MM.1S (cell line): Measurements from ENCODE around the gene COLEC12.

ENCODE experiments used
- EZH2phosphoT487 ChIP-seq: fragments of 300-600 bp; sonication (generic); IDR thresholded peaks from 2 replicates; pipeline ENCODE4 v1.6.1; 2018; ENCODE audit warnings: antibody characterized with exemption, low read length
- TF ChIP-seq, protein P1 (sequence below): fragments of 300-600 bp; sonication (generic); IDR thresholded peaks from 2 replicates; pipeline ENCODE4 v1.5.1; 2016; ENCODE audit warnings: antibody characterized with exemption, low read length, mixed read lengths

DNA sequence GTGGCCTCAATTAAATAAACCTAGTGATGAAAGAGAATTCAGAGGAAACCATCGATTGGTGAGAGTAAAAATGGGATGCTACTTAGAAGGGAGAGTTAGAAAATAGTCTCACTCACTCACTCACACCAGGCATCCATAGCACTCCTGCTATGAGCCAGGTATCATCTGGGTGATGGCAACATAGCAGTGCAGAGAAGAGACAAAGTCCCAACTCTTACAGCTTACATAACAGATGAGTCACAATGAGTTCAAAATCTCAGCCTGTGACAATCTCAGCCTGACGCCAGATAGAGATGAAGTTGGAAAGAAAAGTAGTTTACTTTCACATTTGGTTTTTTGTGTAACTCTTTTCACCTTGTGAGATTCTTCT is 177.3 kb downstream of the COLEC12 start:
- TF ChIP-seq, protein P1, sequence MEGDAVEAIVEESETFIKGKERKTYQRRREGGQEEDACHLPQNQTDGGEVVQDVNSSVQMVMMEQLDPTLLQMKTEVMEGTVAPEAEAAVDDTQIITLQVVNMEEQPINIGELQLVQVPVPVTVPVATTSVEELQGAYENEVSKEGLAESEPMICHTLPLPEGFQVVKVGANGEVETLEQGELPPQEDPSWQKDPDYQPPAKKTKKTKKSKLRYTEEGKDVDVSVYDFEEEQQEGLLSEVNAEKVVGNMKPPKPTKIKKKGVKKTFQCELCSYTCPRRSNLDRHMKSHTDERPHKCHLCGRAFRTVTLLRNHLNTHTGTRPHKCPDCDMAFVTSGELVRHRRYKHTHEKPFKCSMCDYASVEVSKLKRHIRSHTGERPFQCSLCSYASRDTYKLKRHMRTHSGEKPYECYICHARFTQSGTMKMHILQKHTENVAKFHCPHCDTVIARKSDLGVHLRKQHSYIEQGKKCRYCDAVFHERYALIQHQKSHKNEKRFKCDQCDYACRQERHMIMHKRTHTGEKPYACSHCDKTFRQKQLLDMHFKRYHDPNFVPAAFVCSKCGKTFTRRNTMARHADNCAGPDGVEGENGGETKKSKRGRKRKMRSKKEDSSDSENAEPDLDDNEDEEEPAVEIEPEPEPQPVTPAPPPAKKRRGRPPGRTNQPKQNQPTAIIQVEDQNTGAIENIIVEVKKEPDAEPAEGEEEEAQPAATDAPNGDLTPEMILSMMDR: no peak
- TF ChIP-seq EZH2phosphoT487: no peak
